Inferior parietal cortex (tissue), 1 donor: Measurements from ENCODE around the gene IRS1.

Experiments used
- DNase-seq: peaks from one replicate; pipeline ENCODE4 v3.0.0-alpha.2; 2016; ENCODE audit errors: extremely low spot score

The IRS1 gene

GRCh38 chr2:226727251-226727650, 72.4 kb downstream of the IRS1 start:
- DNase-seq, result no peak

GRCh38 chr2:226726546-226726945, 73.1 kb downstream of the IRS1 start:
- DNase-seq, result no peak

GRCh38 chr2:226725126-226725860, 74.3 kb downstream of the IRS1 start:
- DNase-seq, result no peak

- DNase-seq, result no peak
Measured at GRCh38 chr2:226721541-226721940, 78.1 kb downstream of the IRS1 start.

GRCh38 chr2:226720948-226721347, 78.7 kb downstream of the IRS1 start:
- no peak for DNase-seq

- DNase-seq, result no peak
Measured at GRCh38 chr2:226717719-226718118, 81.9 kb downstream of the IRS1 start.

- DNase-seq, result no peak
Measured at GRCh38 chr2:226716126-226716525, 83.5 kb downstream of the IRS1 start.

- no peak for DNase-seq
Measured at GRCh38 chr2:226715347-226715990, 84.2 kb downstream of the IRS1 start.

- DNase-seq, result no peak
Measured at GRCh38 chr2:226712941-226713340, 86.7 kb downstream of the IRS1 start.

GRCh38 chr2:226711606-226712296, 87.9 kb downstream of the IRS1 start:
- DNase-seq, result no peak

GRCh38 chr2:226707499-226707898, 92.1 kb downstream of the IRS1 start:
- DNase-seq, result no peak

- no peak for DNase-seq
Measured at GRCh38 chr2:226705965-226706364, 93.7 kb downstream of the IRS1 start.

- no peak for DNase-seq
Measured at GRCh38 chr2:226705133-226705886, 94.3 kb downstream of the IRS1 start.

GRCh38 chr2:226703514-226703913, 96.1 kb downstream of the IRS1 start:
- DNase-seq, result no peak

- no peak for DNase-seq
Measured at GRCh38 chr2:226702376-226702775, 97.2 kb downstream of the IRS1 start.

- DNase-seq, result no peak
Measured at GRCh38 chr2:226701052-226701451, 98.6 kb downstream of the IRS1 start.

- no peak for DNase-seq
Measured at GRCh38 chr2:226699321-226699720, 100.3 kb downstream of the IRS1 start.

GRCh38 chr2:226698671-226699070, 100.9 kb downstream of the IRS1 start:
- DNase-seq, result no peak

- no peak for DNase-seq
Measured at GRCh38 chr2:226694586-226695284, 104.9 kb downstream of the IRS1 start.

- no peak for DNase-seq
Measured at GRCh38 chr2:226694149-226694548, 105.5 kb downstream of the IRS1 start.

- DNase-seq, result no peak
Measured at GRCh38 chr2:226693521-226693920, 106.1 kb downstream of the IRS1 start.
